ELR (cell line): ENCODE measurements around the gene LSM14A.
"Not testable (repeated sequence)": the region's sequence is repeated elsewhere in the genome, so short reads cannot be mapped to it uniquely, and the experiment has no call there.

ENCODE experiments used
- DNase-seq: peaks from one replicate; pipeline ENCODE4 v3.0.0-alpha.2; 2015; ENCODE audit warnings: low read depth

Gene LSM14A

DNA sequence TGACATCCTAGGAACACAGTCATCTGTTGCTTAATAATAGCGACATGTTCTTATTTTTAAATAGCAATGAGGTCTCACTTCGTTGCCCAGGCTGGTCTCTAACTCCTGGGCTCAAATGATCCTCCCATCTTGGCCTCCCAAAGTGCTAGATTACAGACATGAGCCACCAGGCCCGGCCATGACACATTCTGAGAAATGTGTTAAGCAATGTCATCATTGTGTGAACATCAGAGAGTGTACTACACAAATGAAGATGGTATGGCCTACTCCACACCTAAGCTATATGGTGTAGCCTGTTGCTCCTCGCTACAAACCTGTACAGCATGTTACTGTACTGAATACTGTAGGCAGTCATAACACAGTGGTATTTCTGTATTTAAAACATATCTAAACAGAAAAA is 57.4 kb downstream of the LSM14A start:
- DNase-seq: no peak

DNA sequence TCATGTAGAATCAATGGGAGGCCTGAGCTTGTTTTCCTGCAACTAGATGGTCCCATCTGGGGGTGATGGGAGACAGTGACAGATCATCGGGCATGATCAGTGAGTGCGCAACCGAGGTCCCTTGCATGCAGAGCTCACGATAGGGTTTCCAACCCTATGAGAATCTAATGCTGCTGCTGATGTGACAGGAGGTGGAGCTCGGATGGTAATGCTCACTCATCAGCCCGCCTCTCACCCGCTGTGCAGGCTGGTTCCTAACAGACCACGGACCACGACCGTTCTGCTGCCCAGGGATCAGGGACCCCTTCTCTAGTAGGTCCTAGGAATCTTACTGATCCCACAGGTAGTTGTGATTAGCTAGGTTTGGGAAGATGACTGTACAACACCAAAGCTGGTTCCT is 58.5 kb downstream of the LSM14A start:
- DNase-seq: no peak

DNA sequence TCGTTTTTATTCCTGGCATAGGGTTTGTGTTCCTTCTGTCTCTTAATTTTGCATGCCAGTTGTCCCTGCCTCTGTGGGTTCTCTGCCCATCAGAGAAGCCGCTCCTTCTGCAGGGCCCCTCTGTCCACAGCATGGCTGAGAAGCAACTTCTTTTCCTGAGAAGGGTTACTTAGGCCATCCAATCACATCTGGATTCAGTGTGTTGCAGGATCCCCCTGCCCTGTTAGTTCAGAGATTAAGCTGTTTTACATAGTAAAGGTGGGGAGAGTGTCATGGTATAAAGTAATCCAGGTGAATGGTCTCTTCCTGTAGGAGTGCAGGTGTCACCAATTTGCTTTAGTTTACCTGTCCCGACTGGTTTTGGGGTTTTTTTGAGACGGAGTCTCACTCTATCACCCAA is 59.1 kb downstream of the LSM14A start:
- no peak for DNase-seq

DNA sequence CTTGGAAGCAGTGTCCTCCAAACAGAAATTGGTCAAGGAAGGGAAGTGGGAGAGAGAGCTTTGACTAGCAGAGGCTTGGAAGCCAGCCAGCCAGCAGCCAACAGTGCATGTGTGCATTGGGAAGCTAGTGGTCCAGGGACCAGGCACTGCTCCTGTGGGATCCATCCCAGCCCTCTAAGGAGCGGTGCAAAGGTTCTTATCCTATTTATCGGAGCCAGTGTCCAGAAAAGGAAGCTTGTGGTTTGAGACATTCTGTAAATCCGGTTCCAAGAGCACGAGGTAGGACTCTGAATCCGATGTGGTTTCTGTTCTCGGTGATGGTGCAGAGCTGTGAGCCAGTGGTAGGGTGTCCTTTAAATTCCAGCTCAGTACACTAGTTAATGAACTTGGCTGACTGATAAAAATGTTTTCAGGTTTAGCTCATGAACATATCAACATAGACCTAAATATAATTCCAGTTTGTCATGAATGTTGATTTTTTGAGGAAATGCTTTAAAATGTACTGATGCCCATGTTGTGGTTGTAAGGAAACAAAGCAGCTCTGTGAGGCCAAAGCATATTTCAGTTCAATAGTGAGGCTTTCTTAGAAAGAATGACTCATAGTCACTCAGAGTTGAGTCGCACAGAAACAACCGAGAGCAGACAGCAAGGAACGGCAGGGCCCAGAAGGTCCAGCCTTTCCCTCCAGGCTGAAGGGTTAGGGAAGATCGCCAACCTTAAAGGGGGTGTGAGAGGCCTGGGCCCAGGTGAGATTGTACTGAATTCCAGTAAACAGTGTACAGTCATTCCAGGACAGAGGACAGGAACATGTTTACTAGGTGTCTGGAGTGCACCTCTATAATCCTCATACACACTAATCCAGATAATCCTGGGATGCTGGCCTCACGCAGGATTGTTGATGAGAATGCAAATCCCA is 60.5 kb downstream of the LSM14A start:
- peak; percentile 93 for DNase-seq

DNA sequence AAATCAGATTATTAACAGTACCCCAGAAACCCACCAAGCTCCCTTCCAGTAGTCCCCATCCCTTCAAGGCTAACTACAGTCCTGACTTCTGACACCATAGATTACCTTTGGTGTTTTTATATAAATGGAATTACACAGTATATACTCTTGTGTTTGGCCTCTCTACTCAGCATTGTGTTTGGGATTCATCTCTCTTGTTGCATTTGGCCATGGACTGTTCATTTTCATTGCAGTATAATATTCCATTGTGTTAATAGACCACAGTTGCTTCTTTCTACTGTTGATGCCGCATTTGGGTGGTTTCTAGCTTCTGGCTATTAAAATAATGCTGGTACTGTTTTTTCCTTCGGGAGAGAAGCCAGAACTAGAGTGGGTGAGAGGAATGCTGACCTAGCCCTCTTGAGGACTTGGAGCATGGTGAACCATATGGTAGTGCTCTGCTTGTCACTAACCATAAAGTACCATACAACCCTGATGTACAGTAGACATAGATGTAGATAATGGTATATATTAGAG is 63.2 kb downstream of the LSM14A start:
- DNase-seq: no peak

DNA sequence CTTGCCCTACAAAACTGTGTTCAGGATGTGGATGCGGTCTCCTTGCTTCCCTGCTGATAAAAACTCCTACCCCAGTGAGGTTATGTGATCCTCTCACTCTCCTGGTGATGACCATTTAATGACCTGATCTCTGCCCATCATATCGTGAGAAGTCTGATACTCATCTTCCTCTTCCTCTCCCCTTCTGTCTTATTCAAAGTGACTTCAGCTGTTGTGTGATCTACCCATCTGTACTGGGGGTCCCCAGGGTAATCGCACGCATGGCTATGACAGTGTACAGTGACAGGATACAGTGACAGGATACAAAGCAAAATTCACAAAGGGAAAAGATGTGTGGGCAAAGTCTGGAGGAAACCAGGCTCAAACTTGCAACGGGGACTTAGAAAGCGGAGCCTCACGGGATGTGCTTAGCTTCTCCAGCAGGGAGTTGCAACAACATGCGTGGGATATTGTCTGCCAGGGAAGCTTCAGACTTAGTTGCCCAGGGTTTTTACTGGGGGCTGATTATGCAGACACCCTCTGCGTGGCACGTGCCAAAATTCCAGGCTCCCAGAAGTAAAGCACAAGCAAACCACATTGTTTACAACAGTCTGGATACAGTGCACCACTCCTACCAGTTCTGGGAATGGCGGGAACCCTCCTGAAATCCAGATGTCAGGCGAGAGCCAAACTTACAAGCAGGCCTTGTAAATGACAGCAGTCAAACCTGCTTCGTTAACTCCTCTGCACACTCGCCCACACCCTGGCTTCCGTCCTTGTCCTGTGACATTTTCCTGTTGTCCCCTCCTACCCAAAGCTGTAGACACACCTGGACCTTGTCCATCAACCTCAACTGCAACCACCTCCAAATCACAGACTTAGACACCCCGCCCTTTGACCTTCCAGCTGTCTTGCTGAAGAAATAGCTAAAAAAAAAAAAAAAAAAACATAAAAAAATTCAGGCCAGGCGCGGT is 64.0 kb downstream of the LSM14A start:
- no peak for DNase-seq

DNA sequence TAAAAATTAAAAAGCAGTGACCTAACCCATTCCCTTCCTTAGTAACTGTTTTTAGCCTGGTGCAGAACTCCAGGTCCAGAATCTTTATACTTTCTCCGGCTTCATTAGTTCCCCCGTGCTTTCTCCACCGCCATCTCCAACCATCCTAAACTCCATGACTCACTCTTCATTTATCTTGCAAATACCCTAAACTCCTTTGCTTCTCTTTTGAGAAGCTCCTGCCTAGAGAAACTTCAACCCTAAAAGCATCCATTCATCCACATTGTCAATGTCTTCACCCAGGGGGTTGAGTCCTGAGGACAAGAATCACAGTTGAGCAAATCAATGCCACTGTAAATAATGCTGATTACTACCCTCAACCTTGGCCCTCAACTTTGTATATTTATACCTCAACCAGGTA is 65.0 kb downstream of the LSM14A start:
- no peak for DNase-seq

DNA sequence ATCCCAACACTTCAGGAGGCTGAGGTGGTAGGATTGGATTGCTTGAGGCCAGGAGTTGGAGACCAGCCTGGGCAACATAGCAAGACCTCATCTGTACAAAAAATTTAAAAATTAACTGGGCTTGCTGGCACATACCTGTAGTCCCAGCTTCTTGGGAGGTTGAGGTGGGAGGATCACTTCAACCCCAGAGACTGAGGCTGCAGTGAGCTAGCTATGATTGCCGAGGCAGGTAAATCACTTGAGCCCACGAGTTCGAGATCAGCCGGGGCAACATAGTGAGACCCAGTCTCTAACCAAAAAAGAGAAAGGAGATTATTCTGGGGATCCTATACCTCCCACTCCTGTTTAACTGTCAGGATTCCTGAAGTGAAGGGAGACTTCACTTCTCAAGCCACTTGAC is 65.6 kb downstream of the LSM14A start:
- no peak for DNase-seq

DNA sequence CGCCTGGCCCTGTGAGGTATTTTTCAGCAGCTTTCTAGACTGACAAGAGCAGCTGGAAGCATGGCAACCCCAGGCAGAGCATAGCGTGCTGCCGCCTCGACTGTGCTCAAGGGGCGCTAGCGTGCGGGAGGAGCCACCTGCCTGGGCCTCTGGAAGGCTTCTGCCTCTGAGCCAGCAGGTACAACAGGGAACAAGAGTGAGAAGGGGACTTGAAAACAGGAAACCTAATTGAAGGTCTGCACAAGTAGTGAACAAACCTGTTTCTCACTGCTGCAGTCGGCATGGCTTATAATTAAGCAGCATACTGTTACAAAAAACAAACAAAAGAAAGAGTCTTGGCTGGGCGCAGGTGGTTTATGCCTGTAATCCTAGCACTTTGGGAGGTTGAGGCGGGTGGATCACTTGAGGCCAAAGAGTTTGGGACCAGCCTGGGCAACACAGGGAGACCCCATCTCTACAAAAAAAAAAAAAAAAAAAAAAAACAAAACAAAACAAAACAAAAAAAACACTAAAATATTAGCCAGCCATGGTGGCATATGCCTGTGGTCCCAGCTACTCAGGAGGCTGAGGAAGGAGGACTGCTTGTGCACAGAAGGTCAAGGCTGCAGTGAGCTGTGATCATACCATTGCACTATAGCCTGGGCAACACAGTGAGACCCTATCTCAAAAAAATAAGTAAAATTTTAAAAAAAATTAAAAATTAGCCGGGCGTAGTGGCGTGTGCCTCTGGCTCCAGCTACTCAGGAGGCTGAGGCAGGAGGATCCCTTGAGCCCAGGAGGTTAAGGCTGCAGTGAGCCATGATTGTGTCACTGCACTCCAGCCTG is 69.4 kb downstream of the LSM14A start:
- peak; percentile 35 for DNase-seq

DNA sequence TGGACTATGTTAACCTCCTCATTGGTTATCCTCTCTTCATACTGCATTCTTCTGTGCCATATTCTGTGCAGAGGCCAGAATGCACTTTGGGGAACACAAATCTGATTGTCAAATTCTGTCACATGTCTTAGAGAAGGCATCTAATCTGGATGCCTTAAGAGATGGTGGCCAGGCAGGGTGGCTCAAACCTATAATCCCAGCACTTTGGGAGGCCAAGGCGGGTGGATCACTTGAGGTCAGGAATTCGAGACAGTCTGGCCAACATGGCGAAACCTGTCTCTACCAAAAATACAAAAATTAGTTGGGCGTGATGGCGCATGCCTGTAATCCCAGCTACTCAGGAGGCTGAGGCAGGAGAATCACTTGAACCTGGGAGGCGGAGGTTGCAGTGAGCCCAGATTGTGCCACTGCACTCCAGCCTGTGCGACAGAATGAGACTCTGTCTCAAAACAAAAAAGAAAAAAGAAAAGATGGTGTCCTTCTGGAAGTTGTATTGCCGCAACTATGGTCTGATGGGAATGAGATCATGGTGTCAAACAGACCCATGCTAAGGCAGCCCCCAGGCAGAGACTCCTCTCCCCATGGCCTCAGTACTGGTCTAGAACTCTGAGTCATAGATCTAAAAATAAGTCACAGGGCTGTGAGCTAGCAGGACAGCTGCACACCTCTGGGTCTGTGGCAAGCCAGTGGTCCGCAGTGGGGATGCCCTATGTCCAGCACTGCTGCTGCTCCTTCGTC is 71.0 kb downstream of the LSM14A start:
- peak; percentile 49 for DNase-seq

DNA sequence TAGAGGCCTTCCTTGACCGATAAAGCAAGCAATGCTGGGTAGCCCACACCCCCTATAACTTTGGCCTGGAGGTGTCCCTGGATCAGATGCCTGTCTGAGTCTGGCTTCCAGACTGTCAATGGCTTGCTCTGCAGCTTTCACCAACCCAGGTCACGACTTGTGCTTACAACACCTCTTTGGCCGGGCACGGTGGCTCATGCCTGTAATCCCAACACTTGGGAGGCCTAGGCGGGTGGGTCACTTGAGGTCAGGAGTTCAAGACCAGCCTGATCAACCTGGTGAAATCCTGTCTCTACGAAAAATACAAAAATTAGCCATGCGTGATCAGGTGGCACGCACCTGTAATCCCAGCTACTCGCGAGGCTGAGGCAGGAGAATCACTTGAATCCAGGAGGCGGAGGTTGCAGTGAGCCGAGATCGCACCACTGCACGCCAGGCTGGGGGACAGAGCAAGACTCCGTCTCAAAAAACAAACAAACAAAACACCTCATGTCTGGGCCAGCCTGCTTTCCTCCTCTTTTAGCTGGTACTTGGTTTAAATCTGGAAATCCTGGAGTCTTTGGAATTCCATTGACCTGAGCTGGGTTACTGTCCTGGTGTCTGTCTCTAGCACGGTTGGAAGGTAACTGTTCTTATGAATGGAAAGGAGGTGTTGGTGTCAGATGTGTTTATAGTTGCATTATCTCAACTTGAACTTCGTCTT is 71.7 kb downstream of the LSM14A start:
- DNase-seq: no peak

DNA sequence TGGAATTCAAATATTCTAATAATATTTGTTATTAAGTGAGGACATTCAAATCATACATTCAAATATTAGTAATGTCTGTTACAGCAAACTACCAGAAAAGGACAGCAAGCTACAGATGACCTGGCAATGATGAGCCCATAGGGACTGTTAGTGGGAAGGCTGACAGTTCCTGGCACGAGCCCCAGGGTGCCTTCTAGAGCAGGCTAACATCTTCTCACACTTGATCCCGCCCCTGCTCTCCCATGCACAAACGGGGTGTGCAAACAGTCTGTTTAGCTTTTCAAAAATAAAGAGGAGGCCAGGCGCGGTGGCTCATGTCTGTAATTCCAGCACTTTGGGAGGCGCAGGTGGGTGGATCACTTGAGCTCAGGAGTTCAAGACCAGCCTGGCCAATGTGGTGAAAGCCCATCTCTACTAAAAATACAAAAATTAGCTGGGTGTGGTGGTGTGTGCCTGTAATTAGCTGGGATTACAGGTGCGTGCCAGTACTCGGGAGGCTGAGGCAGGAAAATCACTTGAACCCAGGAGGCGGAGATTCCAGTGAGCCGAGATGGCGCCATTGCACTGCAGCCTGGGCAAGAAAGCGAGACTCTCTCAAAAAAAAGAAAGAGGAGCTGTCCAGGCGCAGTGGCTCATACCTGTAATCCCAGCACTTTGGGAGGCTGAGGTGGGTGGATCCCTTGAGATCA is 72.5 kb downstream of the LSM14A start:
- DNase-seq: peak; percentile 17

DNA sequence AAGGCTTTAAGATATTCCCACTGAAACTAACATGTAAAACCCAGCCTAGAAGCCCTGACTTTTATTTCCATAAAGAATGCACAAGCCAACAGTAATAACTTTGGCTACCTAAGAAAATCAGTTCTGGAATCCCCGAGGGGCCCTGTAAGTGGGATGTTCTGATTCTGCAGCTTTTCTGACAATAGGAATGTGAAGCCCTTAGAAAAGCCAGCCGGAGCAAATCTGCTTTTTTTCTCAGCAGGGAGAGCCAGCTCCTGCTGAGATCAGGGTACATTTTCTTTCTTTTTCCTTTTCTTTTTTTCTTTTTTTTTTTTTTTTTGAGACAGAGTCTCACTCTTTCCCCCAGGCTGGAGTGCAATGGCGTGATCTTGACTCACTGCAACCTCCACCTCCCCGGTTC is 74.0 kb downstream of the LSM14A start:
- no peak for DNase-seq

DNA sequence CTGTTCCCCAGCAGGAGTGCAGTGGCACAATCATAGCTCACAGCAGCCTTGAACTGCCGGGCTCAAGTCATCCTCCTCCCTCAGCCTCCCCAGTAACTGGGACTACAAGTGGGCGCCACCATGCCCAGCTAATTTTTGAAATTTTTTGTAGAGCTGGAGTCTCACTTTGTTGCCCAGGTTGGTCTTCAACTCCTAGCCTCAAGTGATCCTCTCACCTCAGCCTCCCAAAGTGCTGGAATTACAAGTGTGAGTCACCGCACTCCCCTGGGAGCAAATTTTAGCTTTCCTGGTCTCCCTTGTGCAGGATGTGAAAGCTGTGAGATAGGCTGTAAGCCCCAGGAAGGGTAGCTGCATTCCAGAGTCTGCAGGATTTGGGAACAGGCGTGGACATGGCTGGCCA is 76.6 kb downstream of the LSM14A start:
- DNase-seq: no peak

DNA sequence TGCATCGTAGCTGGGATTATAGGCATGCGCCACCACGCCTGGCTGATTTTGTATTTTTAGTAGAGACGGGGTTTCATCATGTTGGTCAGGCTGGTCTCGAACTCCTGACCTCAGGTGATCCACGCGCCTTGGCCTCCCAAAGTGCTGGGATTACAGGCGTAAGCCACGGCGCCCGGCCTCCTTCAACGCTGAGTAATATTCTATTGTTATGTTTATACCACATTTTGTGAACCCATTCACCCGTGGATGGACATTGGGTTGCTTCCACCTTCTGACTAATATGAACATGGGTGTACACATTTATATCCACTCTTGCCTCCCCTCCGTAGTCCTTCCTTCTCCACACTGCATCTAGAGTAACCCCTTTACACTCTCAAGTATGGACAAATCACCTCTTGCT is 80.9 kb downstream of the LSM14A start:
- not testable (repeated sequence) for DNase-seq

DNA sequence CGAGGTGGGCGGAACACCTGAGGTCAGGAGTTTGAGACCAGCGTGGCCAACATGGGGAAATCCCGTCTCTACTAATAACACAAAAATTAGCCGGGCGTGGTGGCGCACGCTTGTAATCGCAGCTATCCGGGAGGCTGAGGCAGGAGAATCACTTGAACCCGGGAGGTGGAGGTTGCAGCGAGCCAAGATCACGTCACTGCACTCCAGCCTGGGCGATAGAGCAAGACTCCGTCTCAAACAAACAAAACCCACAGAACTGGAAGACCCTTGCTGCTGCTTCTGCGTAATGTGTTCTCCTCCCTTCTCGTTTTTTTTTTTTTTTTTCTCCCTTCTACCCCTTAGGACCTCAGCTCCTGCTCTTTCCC is 81.4 kb downstream of the LSM14A start:
- DNase-seq: not testable (repeated sequence)

DNA sequence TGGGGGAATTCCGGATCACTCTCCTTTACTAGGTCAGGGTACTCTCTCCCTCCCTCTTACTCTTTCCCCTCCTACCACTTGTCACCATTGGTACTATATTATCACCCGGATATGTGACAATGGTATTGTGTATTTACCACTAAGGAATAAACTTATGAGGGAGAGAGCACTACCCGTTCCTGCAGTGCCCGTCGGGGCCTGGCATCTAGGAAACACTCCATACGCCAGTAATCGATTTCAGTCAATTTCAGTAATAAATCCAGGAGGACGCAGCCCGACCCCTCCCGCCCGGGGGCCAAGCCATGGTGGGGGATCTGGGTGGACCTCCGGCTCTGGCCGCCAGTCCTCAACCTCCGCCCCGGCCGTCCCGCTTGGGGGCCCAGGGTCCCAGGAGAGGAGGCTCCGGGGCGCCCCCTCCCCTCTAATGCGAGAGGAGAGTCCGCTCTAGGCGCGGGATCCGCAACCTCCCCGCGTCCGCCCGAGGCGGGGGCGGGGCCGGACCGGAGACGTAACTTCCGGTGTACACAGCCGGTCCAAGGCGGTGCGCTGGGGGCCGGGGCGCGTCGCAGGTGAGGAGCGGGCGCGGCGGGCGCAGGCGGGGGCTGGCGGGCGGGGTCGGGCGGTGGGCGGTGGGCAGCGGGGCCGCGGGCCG is 81.9 kb downstream of the LSM14A start, which contains the start of gene GARRE1:
TSS of gene GARRE1 (plus strand) at position 509 of the 652 bp plus-strand sequence. CDS start 45,920 bp downstream, outside the sequence.
- DNase-seq: peak; percentile 76

DNA sequence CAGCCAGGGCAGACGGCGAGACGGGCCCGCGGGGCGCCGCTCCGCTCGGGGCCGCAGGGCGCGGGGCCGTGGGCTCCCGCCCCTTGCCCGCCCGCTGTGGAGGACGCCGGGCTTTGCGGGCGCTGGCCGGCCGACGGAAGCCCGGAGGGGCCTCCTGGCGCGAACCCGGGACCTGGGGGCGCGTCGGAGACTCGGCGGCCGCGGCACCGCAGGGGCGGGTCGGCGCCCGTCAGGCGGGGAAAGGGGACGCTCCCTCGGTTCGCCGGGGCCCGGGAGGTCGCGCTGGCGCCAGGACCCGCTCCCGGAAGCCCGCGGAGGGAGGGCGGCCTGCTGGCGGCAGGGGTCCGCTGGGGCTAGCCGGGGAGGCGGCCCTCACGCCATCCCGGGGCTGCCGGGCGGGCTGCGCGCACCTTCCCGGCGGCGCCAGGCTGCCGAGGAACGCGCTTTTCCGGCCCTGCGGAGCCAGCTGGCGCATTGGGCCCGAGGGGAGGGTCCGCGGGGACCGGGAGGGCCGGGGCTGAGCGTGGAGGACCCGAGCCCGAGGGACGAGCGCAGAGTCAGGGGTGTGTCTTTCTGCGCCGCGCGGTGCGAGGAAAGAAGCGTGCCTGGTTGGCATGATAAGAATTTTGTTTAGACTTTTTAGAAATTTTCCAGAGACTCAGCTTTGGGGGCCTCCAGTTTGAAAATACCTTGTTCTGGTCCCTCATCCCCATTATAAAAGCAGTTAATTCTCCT is 82.6 kb downstream of the LSM14A start:
- peak; percentile 45 for DNase-seq
